NCI-H82 treated with DMSO at 0.1 percent for 48 hours (cell line): Measurements from ENCODE around the gene RASSF4.

Source experiments
- DNase-seq: peaks from one replicate; lab custom pipeline; 2025; ENCODE audit not compliant: unreplicated experiment; lab: John Stamatoyannopoulos, UW

The RASSF4 gene

DNA sequence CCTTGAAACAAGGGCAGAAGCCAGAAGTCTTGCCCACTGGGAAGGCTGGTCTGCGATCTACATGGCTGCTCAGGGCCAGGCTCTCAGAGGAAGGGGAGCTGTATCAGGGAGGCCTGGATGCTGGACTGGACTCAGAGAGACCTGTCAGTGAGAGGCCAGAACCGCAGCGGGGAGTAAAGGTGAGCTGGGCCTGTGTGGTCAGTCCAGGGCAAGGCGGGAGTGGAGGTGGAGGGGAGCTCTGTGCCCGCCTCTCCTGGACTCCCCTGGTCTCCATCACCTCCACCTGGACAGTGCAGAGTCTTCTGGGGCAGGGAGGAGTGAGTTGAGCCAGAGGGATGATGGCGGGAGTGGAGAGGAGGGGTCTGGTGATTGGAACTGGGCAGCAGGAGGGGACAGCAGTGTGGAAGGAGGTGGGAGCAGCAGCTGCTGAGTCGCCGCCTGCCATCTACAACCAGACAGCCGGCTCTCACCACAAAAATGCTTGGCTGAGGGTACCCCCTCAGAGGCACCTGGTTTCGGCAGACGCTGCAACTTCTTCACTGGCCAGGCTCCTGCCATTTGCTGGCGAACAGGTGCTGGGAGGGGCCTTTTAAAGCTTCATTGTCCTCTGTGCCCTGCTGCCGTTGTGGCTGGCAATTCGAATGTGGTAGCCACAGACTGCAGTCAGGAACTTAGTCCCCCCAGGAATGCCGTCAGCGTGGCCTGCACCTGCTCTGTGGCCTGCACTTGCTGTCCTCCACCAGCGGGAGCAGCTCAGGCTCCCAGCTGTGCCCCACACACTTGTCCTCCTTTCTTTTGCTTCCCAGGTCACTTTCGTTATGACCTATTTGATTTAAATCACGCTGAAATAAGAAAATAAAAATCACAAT lies 3.5 kb downstream of the RASSF4 start:
- DNase-seq = no peak

DNA sequence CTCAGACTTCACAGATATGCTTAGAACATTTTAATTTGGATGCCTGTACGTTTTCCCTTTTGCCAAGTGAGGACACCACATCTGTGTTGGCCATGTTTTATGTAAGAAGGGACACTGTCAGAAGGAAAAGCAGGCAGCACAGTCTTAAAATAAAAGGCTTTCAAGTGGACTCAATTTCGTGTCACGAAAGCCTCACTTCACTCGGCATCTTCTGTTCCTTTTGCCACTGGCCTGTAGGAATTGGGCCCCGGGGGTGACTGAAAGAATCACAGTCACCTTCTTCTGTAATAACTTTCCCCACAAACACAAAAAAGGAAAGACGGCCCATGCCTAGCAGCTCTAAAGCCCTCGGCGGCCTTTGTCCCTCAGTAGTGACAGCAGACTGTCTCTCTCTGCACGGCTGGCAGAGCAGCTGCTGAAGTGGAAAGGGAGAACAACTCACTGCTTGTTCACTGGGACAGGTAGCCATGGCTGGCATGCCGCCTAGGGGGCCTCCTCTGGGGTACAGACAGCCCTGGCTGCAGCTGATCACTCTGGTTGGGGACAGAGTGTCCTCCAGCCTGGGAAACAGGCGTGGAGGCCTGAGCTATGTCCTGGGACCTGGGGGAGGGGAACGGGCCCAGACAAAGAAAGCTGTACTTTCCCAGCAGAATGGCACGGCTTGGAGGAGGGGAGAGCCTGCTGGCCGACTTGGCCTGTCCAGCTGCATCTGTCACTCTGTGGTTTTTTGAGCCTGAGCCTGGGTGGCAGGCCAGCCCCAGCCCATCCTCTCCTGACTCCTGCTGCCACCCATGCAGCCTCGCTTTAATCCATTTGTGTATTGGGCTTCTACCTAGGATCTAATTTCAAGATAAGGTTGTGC lies 4.4 kb downstream of the RASSF4 start:
- no peak for DNase-seq

DNA sequence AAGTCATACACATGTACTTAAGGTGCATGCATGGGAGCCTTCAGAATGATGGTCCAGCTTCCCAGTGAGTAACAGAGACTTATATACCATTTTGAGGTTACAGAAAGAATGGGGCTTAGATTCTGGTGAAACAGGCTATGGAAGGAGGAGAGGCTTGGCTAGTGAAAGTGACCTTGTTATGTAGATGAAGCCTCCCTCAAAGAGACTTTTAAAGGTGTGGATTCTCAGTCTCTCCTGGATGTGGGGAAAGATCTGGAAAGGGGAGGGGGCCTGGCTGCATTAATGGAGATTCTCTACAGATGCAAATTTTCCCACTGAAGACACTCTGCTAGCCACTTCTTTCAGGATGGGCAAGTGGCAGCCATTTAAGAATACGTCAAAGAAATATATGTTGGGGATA lies 5.5 kb downstream of the RASSF4 start:
- DNase-seq = no peak

DNA sequence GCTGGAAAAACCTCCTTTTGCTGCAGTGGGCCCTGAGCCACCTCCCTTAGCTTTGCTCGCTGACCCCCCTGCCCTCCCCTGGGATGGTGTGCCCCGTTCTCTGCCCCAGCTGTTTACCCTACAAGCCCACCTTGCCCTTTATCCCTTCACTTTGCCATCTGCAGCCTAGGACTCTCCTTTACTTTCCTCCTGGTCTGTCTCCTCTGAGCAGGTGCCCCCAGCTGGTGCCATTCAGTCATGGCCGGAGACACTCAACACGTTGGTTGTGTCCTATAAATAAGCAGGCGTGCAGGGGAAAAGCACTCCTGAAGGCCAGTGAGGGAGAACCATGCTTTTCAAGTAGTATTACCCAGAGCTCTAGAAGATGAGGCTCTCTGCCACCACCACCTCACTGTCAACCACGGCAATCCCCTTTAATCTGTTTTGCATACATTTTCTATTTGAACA lies 6.1 kb downstream of the RASSF4 start:
- DNase-seq = no peak

DNA sequence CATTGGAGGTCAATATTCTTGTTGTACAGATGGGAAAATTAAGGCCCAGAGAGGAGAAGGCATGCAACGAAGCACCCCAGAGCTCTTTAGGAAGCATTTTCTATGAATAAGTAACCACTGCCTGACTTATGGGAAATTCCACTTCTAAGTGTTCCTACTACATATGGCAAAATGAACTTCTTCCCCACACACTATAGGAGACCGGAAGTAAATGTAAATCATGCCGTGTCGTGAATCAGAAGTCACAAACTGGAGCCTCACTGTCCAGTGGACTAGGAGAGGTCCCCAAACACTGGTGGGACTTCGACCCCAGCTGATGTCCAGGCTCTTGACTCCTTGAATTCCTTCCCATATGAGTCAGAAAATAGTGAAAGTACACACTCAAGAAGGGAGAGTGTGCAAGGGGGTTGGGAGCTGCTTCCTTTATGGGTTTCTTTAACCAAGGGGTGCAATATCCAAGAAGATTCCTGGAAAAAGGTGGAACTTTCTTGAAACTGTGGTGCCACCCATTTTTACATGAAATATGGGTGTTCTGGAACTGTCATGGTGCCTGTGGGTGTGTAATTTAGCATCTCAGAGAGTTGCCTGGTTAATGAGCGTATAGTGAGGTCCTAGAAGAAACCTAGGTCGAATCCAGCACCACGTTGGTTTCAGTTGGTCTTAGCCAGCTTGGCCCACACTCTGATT lies 6.7 kb downstream of the RASSF4 start:
- DNase-seq = no peak

DNA sequence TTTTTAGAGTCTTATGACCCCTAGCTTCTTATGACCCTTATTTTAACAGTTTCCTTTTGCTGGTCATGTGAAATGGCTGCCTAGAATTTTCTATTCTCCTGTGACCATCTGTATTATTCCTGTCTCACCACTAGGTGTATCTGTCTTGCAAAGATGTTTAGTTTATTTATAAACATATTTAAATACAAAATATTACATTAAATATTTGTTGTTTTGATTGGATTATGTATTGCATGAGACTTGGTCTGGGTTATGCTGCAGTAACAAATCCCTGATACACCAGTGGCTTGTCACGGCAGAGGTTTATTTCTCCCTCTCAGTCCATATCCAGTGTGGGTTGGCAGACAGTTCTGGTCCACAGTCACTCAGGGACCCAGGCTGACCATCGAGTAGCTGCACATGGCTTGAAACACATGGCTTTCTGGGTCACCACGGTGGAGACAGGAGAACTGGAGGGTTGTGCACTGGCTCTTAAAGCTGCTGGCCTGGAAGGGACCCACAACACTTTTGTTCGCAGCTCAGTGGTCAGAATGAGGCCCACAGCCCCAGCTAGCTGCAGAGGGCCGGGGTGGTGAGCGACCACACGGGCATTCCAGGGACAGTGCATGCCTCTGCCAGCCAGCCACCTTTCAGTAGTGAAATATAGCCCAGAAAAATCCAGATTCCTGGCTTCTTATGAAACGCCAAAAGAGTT lies 7.4 kb downstream of the RASSF4 start:
- DNase-seq = no peak

DNA sequence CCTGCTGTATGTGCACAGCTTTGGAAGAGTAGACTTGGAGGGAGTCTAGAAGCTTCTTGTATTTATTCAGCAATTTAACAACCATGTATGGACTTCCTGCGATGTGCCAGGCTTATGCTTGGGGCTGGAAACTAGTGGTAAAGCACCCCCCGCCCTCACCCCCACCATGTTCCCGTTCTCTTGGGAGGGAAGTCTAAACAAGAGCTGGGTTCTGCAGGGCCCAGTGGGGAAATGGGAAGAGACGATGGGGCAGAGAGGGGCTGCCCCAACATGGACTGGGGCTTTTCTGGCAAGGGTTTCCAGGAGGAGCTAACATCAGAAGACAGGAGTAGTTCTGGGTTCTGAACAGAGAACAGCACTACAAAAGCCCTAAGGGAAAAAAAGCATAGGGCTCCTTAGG lies 8.0 kb downstream of the RASSF4 start:
- no peak for DNase-seq

DNA sequence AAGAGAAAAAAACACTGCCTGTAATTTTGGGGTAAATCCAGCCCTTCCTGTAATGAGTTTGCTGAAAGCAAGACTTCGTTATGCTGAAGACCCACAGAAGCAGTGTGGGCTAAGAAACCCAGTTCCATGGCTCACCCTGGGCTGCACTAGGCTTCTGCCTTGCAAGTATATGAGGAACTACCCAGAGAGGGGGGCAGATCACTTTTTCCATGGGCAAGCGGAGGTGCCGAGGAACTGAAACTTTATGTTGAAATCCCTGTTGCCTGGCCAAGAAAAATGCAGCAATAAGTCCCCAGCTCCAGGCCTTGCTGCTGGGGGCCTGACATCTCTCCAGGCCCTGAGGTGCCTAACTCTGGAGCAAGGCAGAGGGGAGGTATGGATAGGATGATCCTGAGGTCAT lies 8.5 kb downstream of the RASSF4 start:
- no peak for DNase-seq

DNA sequence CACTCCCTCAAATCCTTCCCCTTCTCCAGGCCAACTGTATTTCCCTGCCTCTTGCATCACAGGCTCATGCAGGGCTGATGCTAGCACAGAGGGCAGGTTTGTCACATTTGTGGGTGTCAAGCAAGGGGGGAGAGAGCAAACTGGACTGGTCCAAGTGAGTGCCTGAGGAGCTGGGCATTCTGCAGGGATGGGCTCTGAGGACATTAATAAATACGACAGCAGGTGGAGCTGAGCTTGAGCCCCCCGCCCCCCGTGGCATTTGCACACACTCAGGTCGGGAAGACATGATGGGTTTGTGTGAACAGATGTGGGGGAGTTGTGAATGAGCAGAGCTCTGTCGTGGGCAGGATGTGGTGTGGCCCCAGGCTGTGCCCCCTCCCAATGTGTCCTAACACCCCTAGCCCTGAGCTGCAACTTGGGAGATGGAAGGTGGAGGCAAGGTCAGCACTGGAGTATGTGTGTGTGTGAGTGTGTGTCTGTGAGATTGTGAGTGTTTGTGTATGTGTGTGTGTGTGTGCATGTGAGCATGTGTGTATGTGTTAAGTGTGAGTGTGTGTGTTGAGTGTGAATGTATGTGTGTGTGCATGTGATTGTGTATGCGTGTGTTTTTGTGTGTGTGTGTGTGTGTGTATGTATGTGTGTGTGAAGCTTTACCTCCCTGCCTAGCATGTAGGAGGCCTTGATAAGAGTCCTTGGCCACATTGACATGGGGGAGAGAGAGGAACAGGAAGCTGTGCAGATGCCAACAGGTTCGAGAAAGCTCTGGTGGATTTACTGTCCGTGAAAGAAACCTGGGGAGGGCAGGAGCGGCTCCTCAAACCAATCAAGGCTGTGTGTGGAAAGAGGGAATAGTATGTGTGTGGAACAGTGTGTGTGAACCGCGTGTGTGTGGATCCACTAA lies 9.1 kb downstream of the RASSF4 start:
- DNase-seq = no peak

DNA sequence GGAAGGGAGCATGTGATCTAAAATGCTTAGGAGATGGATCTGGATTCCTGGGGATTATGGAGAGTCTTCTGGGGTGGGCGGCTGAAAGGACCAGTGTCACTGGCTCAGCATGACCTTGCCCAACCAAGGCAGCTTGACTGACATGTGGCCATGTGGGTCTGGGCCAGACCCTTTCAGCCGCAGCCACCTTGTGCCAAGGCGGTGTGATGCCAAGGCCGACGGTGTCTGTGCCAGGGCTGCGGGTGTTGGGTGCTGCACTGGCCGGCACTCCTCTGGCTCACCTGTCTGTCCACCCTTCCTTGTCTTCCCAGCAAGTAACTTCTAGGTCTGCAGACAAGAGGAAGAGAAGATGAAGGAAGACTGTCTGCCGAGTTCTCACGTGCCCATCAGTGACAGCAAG lies 10.3 kb downstream of the RASSF4 start:
- DNase-seq = no peak

DNA sequence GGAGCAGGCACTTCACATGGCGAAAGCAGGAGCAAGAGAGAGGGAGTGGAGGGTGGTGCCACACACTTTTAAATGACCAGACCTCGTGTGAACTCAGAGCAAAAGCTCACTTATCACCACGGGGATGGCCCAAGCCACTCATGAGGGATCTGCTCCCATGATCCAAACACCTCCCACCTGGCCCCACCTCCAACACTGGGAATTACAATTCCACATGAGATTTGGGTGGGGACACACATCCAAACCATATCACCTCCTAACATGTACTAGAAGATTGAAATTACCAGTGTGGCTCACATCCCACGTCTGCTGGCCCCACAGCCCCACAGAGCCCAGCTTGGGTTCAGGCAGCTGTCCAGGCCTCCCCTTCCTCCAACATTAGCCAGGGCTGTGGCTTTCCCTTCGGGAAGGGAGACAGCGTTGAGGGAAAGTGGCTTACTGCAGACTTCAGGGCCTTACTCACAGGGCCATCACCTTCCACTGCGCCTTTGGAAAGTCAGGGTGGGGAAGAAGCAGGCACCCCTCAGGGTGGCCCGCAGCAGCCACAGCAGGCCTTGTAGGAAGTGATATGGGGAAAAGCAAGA lies 11.3 kb downstream of the RASSF4 start:
- DNase-seq = no peak

DNA sequence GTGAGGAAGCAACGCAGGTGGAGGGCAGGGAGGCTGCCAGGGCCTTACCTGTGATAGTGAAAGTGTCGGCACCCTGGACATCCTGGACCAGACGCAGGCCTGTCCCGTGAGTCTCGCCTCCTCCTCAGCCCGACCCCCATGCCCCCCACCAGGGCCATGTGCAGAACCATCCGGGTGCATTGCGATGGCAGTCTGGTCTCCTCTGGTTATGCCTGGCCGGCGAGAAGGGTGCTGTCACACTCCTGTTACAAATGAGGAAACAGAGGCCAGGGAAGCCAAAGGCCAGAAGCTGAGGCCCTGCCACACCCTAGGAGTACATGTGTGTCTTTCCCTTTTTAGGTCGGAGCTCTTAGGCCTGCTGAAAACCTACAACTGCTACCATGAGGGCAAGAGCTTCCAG lies 11.8 kb downstream of the RASSF4 start:
- no peak for DNase-seq

DNA sequence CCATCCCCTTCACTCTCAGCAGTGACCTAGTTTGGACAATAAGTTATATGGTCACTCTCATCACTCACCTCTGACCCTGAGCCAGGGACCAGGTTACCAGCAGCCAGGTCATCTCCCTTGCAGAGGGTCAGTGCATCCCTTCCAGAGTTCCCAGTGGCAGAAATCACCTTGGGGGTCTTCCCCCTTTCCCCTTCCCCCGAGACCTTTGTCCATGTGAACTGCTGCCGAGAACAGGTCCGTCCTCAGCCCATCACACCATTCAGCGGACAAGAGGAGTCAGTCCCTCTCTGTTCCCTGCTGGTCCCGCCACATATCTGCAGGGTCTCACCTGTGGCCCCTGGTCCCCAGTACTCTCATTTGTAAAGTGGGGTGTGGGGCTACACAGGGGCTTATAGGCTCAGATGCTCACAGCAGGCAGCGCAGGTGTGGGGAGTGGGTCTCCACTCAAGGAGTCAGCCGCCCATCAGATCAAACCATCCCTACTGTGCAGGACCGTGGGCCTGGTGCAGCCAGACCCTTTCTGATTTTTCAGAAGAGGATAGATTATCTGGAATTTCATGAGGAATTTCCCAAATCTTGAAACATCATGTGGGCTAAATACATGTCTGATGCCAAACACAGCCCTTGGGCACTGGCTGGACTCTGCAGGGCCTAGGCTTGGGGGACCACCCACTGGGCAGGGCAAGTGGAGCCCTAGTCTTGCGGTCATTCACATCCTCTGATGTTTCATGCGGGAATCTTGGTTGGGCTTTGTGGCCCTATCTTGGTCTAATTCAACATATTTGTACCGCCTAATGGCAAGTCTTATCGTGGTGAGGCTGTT lies 12.5 kb downstream of the RASSF4 start:
- no peak for DNase-seq

DNA sequence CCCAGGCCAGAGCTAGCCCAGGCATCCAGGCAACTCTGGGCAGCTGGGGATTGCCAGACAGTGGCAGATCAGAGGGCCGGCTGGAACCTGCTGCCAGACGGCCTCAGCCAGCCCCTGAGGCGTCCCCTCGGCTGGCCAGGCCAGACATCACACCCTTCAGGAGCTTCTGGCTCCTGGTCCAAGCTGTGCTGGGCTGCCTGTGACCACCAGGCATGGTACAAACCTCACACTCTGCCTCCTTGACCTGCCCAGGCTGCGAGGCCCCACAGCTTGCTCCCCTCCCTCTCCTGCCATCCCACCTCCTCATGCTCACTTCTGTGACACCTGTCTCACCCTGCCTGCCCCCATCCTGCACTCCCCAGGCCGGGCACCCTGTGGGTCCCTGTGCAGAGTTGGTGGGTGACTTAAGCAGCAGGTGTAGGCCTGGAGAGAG lies 13.3 kb downstream of the RASSF4 start:
- no peak for DNase-seq

DNA sequence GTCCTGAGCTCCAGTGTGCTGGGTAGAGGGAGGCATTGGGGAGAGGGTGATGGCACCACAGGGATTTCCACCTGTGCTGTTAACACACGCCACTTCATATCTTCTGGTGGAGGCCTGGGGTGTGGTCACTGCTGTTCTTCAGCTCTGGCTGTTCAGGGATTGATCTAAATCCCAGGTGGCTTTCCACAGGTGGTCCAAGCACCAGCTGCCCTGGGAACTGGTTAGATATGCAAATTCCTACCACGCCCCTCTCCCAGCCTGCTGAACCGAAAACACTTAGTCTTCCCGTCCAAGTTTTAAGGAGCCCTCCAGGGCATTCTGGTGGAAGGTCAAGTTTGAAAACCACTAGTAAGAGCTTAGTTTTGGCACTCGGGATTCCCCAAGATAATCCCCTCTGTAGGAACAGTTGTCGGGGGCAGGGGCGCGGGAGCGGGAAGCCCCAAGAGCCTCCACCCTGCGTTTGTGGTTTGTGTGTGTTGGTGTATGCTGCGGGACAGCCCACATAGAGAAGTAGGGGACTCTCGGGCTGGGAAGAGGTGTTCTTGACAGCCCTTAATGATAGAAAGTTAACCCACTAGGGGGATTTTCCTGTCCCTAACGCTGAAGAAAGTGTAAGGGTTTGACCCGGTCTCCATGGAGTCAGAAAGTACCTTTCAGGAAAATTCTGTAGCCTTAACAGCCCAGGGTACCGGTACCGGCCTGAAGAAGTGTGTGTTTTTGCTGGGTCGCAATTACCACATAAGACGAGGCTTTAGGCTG lies 13.9 kb downstream of the RASSF4 start:
- no peak for DNase-seq

DNA sequence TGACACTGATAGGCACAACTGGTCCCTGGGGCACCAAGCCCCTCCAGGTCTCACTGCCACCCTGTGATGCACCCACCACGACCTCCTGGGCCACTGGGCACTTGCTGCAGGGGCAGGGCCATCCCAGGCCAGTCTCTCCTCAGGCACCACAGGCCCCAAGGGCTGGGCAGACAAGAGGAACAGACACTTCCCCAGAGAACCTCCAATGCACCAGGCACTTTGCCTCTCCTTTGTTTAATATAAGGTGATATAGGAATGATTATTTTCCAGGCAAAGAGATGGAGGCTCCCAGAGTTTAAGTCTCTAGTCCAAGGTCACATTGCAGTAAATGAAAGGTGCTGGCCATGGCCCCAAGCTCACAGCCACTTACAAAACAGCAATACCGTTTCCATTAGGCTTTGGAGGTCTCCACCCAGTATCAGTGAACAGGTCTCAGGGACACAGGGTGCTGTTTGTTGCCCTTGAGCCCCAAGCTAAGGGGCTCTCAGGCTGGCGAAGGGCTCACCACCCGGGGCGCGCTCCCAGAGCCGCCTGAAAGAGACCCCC lies 14.6 kb downstream of the RASSF4 start:
- no peak for DNase-seq

DNA sequence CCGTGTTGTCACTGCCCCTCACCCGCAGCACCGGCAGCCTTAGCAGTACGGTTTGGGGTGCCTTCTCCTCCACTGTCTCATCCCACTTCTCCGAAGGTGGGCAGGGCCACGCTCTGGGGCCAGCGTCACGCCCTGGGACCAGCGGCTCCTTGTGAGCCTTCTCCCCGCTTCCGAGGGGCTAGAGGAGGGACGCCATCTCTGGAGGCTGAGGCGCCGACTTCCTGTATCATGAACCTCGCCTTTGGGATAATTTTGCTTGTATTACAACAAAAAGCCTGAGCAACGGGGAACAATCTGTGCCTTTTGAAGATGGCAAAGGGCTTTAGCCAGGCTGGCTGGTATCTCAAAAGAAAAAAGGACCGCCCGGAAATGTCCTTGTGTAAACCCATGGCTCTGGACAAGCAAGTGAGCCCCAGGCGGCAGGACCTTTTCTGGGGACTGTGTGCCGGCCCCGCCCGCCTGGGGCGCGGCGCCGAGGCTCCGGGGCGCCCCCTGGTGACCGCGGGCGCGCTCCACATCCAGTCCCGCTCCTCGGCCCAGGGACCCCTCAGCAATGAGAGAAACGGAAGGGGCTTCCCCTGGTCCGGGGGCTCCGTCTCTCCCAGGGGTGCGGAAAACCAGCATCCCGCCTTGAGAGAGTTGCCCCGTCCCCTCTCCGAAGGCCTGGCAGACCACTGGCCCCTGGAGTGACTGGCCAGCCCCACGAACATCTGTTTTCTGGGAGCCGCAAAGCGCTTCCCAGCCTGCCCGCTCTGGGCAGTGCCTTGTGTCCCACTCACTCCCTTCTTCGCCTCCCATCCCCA lies 15.2 kb downstream of the RASSF4 start:
- DNase-seq = no peak
